Activated B cell treated with CpG ODN at 0.5 μM for 24 hours (primary cell): ENCODE data around the gene GPC1. TPM values are rescaled to one million over a fixed set of nuclear protein-coding genes. Genes with fewer than 3 reads are reported as not detected.

Experiments used
- ATAC-seq: fragments of 200-7000 bp; cut with Tn5 transposase; one replicate; pipeline ENCODE4 v1.10.0; 2021; ENCODE audit warnings: low read depth, mild to moderate bottlenecking, moderate library complexity
- CTCF ChIA-PET: fragments of 350-600 bp; sonication (Branson Sonifier 250); formaldehyde crosslinking; loops from one replicate; lab custom pipeline; 2021; ENCODE audit warnings: antibody characterized with exemption; lab: Charles Lee
- POLR2A ChIA-PET: fragments of 350-600 bp; sonication (Branson Sonifier 250); formaldehyde crosslinking; loops from one replicate; lab custom pipeline; 2021; ENCODE audit warnings: antibody characterized with exemption; lab: Charles Lee
- DNase-seq: peaks from one replicate; pipeline ENCODE4 v3.0.0; 2022
- H3K27ac Mint-ChIP-seq: one replicate; pipeline ENCODE4 v1.8.0; 2020; ENCODE audit warnings: mixed read lengths
- H3K27me3 Mint-ChIP-seq: one replicate; pipeline ENCODE4 v1.8.0; 2021; ENCODE audit warnings: mixed read lengths
- H3K36me3 Mint-ChIP-seq: one replicate; pipeline ENCODE4 v1.8.0; 2021; ENCODE audit warnings: low read depth, mixed read lengths
- H3K4me1 Mint-ChIP-seq: one replicate; pipeline ENCODE4 v1.8.0; 2021; ENCODE audit warnings: mixed read lengths
- H3K4me3 Mint-ChIP-seq: one replicate; pipeline ENCODE4 v1.8.0; 2020; ENCODE audit warnings: mild to moderate bottlenecking, mixed read lengths
- H3K9me3 Mint-ChIP-seq: one replicate; pipeline ENCODE4 v1.8.0; 2020; ENCODE audit warnings: mixed read lengths
- intact Hi-C: fragments of 100-400 bp; cut with micrococcal nuclease; formaldehyde crosslinking; loops from one replicate; pipeline ENCODE4 v1.15.1; 2024
- total RNA-seq: library from RNA; stranded (reverse); gene quantifications from 2 replicates; pipeline ENCODE4 v1.2.3, GENCODE V29; 2022
- TF ChIP-seq, protein P1 (sequence below): fragments of 200-600 bp; IDR thresholded peaks from one replicate; pipeline ENCODE4 v1.8.0; 2022; ENCODE audit warnings: antibody characterized with exemption, mild to moderate bottlenecking

GPC1 gene
- total RNA-seq, 1 donor from 2014 or later = 1.9 TPM

DNA sequence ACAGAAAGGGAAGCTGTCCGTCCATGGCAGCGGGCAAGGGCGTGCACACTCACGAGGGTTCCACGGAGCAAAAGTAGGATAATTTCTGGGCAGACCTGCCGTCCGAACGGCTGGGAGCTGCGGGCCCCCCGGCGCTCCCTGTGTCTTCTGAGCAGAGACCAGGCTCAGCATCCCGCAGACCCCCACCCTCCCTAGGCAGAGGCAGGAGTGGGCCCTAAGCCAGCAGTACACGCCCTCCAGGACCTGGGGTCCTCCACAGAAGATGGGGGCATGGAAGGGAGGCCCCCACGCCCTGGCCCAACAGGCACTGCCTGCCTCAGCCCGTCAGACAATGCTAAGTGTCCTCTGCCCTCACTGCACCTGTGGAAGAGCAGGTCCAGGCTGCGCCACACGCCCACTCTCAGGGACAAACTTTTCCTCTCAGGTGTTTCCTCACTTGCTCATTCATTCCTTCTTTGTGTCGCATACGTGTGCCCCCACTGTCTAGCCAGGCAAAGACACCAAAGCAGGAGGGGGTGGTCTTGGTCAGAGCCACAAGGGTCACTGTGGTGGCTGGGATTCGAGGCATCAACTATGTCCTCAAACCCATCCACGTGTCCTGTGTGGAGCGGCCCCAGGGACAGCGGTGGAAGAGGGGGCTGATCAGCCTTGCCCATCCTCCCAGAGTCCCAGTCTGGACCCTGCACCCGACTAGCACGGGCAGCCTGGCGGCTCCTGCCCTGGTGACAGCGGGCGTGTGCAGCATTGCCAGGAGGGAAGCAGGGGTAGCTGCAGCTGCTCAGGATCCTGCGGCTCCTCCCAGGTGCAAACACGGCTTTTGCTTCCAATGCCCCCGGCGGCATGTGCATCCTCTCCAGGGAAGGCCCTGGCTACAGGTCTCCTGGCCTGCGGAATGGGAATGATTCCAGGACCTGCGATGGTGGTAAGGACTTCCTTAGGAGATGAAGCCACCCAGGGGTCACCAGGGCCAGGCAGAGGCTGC lies 2.4 kb upstream of the GPC1 start:
- DNase-seq (peak; percentile 14), ATAC-seq (no peak)
- H3K4me3 Mint-ChIP-seq = no peak overlapping the region
- H3K27me3 Mint-ChIP-seq = peaks cover 13% of the 10 kb centered on the region
- H3K27ac Mint-ChIP-seq = no peak overlapping the region
- TF ChIP-seq, protein P1, sequence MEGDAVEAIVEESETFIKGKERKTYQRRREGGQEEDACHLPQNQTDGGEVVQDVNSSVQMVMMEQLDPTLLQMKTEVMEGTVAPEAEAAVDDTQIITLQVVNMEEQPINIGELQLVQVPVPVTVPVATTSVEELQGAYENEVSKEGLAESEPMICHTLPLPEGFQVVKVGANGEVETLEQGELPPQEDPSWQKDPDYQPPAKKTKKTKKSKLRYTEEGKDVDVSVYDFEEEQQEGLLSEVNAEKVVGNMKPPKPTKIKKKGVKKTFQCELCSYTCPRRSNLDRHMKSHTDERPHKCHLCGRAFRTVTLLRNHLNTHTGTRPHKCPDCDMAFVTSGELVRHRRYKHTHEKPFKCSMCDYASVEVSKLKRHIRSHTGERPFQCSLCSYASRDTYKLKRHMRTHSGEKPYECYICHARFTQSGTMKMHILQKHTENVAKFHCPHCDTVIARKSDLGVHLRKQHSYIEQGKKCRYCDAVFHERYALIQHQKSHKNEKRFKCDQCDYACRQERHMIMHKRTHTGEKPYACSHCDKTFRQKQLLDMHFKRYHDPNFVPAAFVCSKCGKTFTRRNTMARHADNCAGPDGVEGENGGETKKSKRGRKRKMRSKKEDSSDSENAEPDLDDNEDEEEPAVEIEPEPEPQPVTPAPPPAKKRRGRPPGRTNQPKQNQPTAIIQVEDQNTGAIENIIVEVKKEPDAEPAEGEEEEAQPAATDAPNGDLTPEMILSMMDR = no peak
- intact Hi-C loops = no loop called here
- ChIA-PET CTCF (no interaction called here), POLR2A (no interaction called here)
- no peaks in the 10 kb centered on the region for H3K36me3 Mint-ChIP-seq
- H3K4me1 Mint-ChIP-seq = peaks cover 11% of the 10 kb centered on the region
- no peaks in the 10 kb centered on the region for H3K9me3 Mint-ChIP-seq

DNA sequence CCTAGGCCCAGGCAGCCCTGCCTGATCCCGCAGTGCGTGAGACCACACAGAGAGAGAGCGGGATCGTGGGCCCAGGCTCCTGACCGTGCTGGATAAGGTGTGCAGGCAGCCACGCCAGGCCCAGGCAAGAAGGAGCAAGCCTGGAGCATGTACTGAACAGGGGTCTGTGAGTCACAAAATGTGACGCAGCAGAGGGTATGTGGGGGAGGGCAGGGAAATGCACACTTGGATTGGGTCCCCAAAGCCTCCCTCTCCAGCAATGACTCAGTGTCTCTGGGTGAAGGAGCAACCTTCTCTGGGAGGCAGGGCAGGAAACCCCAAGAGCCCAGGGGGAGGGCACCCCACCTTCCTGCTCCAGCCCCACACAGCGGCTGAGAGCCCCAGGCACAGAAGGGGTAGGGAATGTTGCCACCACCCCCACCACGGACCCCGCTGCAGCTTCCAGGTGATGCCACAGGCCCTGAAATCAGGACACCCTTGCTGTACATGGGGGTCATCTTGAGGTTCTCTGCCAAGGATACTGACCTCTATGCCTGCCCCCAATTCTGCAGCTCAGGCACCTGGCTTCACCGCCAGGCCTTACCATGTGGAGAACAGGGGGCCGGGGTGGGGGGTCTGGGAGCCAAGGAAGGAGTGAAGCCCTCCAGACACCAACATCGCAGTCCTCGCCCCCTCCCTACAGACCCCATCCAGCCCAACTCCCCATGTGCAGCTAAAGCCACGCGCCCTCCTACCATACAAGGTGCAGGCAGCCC lies 1.3 kb upstream of the GPC1 start:
- Mint-ChIP-seq H3K4me3 (peak overlapping the region; percentile 85), H3K4me1 (peaks cover 11% of the 10 kb centered on the region), H3K27me3 (peaks cover 11% of the 10 kb centered on the region), H3K27ac (peak overlapping the region; percentile 46), H3K36me3 (no peaks in the 10 kb centered on the region), H3K9me3 (no peaks in the 10 kb centered on the region)
- no peak for DNase-seq
- ChIA-PET POLR2A (no interaction called here), CTCF (no interaction called here)
- TF ChIP-seq, protein P1 = no peak
- intact Hi-C loops = loop anchor here (2.0 kb wide), 4 partner anchors 127 to 1033 kb away; partner anchors contain the start of genes CAPN10, COPS9, DUSP28 and HDAC4
- no peak for ATAC-seq

DNA sequence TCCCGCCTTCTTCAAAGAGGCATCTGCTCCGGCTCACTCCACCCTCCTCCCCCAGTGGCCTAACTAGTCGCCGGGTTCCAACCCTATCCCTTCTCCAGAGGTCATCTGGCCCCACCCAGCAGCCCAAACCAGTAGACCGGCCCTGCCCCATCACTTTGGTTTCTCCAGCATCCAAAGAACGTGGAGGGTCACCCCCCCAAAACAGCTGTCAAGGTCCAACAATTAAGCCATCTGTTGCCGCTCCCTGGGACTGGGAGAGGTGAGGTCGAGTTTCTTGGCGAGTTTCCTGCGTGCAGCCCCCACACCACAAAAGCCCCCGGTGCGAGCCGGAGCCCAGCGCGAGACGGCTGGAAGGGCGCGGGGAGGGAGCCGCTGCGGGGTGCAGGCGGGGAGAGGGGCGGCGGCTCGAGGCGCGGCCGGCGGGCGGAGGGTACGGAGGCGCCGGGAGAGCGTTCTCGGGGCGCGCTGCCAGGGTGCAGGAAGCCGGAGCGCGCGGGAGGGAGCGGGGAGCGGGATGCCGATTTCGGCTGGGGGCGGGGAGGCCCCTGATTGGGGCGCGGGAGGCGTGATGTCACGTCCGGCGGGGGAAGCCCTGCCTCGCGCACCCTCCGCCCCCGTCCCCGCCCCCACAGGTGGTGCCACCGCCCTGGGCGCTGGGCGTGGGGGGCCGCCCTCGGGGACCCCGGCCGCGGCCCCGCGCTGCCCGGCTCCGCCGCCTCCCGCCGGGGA lies 571 bp upstream of the GPC1 start:
- TF ChIP-seq, protein P1 = no peak
- DNase-seq (peak; percentile 94), ATAC-seq (peak; percentile 90)
- Mint-ChIP-seq H3K9me3 (no peaks in the 10 kb centered on the region), H3K36me3 (no peaks in the 10 kb centered on the region), H3K4me1 (peaks cover 11% of the 10 kb centered on the region), H3K27me3 (peaks cover 11% of the 10 kb centered on the region), H3K4me3 (peak overlapping the region; percentile 85), H3K27ac (peak overlapping the region; percentile 46)
- ChIA-PET CTCF (no interaction called here), POLR2A (no interaction called here)
- intact Hi-C loops = loop anchor here (1.0 to 2.0 kb wide), 6 partner anchors 126 to 1034 kb away; partner anchors contain the start of genes CAPN10, COPS9, DUSP28 and HDAC4

DNA sequence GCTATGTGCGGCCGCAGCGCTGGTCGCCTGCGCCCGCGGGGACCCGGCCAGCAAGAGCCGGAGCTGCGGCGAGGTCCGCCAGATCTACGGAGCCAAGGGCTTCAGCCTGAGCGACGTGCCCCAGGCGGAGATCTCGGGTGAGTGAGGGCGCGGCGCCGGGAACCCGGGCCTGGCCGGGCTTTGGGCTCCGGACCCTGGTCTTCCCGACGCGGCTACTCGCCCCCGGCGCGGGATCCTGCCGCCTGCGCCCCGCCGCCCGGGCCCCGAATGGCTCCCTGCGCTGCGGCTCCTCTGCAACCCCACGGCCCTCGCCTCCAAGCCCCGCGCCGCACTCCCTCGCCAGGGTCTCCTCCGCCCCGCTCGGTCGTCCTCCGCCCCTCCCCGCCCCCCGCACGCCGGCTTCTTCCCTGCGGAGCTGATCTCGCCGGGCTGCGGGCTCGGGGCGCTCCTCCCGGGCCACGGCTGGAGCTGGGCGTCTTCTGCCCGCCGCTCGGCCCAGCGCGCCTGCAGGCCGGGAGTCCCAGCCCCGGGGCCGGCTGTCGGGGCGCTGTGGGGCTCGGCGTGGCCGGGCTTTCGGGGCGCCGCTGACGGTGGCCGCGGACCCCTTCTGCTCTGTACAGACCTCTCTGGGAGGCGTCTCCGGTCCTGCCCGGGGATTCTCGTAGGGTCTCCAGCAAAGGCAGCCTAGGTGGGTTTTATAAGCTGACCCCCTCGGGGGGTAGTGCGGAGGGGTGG lies 652 bp downstream of the GPC1 start:
- H3K9me3 Mint-ChIP-seq = no peaks in the 10 kb centered on the region
- no peaks in the 10 kb centered on the region for H3K36me3 Mint-ChIP-seq
- no peak overlapping the region for H3K27ac Mint-ChIP-seq
- peak overlapping the region; percentile 50 for H3K4me3 Mint-ChIP-seq
- ChIA-PET CTCF (interaction anchor here (0.5 kb wide), 1 partner anchor 444 kb away, joined by 3 read pairs; no protein-coding TSS in a partner anchor), POLR2A (interaction anchor here (0.7 to 0.9 kb wide), 2 partner anchors 14 to 285 kb away, joined by 3 read pairs; no protein-coding TSS in a partner anchor)
- H3K4me1 Mint-ChIP-seq = peaks cover 11% of the 10 kb centered on the region
- H3K27me3 Mint-ChIP-seq = peaks cover 11% of the 10 kb centered on the region
- intact Hi-C loops = loop anchor here (1.0 to 2.0 kb wide), 6 partner anchors 125 to 1035 kb away; partner anchors contain the start of genes CAPN10, COPS9, DUSP28 and HDAC4
- DNase-seq = peak; percentile 41
- peak; percentile 1 for ATAC-seq
- TF ChIP-seq, protein P1 = no peak
